ENCODE results near the gene DAW1. TPM values are rescaled to one million over a fixed set of nuclear protein-coding genes. Genes with fewer than 3 reads are reported as not detected.

DAW1 gene
- total and polyA plus RNA-seq, 2 experiments from 2014 or later: 0.81 to 2.1 TPM

- Histone ChIP-seq H3K9me2 (ENCODE audit: insufficient read depth) (no peaks in the 10 kb centered on the region), H3K79me2 (ENCODE audit: insufficient read depth) (no peaks in the 10 kb centered on the region), H3K4me2 (ENCODE audit: unreplicated experiment) (no peak overlapping the region), H3K36me3 (ENCODE audit: low read depth) (no peaks in the 10 kb centered on the region), H3K27ac (no peak overlapping the region), H4K20me1 (ENCODE audit: insufficient read depth) (no peaks in the 10 kb centered on the region), H2AFZ (peak overlapping the region; percentile 52; the same call in 1 of the 2 replicates), H3K4me3 (no peak overlapping the region), H3K27me3 (replicated peaks; ENCODE audit: insufficient read depth) (no peaks in the 10 kb centered on the region), H3K4me1 (ENCODE audit: insufficient read depth) (no peaks in the 10 kb centered on the region), H3K9ac (no peak overlapping the region), H3F3A (ENCODE audit: insufficient read depth) (no peaks in the 10 kb centered on the region), H3K9me3 (ENCODE audit: low read depth) (no peaks in the 10 kb centered on the region)
- no peak for DNase-seq
- WGBS, 2 experiments (ENCODE audit: low coverage in 1 of 2, low lambda C conversion rate in 2 of 2, missing lambda C conversion rate in 2 of 2): 31% methylated on average over 10 of the region's 10 CpGs
- no peak for TF ChIP-seq EZH2phosphoT487 (IDR thresholded peaks at IDR 0.05; ENCODE audit: insufficient read depth, low read depth)
- TF ChIP-seq EZH2 (IDR thresholded peaks at IDR 0.05; ENCODE audit: insufficient read depth, poor library complexity, severe bottlenecking): no peak
- in situ Hi-C loops (cut with MboI): no loop called here
Observed at GRCh38 chr2:227826019-227826521, 45.4 kb upstream of the DAW1 start.

GRCh38 chr2:227826563-227826962, 44.9 kb upstream of the DAW1 start:
- no peaks in the 10 kb centered on the region for H3K9me2 ChIP-seq (ENCODE audit: insufficient read depth)
- in situ Hi-C loops (cut with MboI): no loop called here
- TF ChIP-seq EZH2 (IDR thresholded peaks at IDR 0.05; ENCODE audit: insufficient read depth, poor library complexity, severe bottlenecking) (no peak), EZH2phosphoT487 (IDR thresholded peaks at IDR 0.05; ENCODE audit: insufficient read depth, low read depth) (no peak)
- no peaks in the 10 kb centered on the region for H4K20me1 ChIP-seq (ENCODE audit: insufficient read depth)
- DNase-seq: no peak
- H2AFZ ChIP-seq: 0 out of 2 replicates have a peak overlapping the region, but pooled peaks have one; percentile 52
- H3K36me3 ChIP-seq (ENCODE audit: low read depth): no peaks in the 10 kb centered on the region
- no peak overlapping the region for H3K4me2 ChIP-seq (ENCODE audit: unreplicated experiment)
- no peak overlapping the region for H3K4me3 ChIP-seq
- H3F3A ChIP-seq (ENCODE audit: insufficient read depth): no peaks in the 10 kb centered on the region
- H3K9ac ChIP-seq: no peak overlapping the region
- H3K27me3 ChIP-seq (replicated peaks; ENCODE audit: insufficient read depth): no peaks in the 10 kb centered on the region
- WGBS, 2 experiments (ENCODE audit: low coverage in 1 of 2, low lambda C conversion rate in 2 of 2, missing lambda C conversion rate in 2 of 2): 51 to 52% methylated on average over 2 of the region's 2 CpGs
- no peaks in the 10 kb centered on the region for H3K79me2 ChIP-seq (ENCODE audit: insufficient read depth)
- no peak overlapping the region for H3K27ac ChIP-seq
- H3K9me3 ChIP-seq (ENCODE audit: low read depth): no peaks in the 10 kb centered on the region
- H3K4me1 ChIP-seq (ENCODE audit: insufficient read depth): no peaks in the 10 kb centered on the region

GRCh38 chr2:227827143-227827542, 44.3 kb upstream of the DAW1 start:
- H3K9me2 ChIP-seq (ENCODE audit: insufficient read depth): no peaks in the 10 kb centered on the region
- no peaks in the 10 kb centered on the region for H3K9me3 ChIP-seq (ENCODE audit: low read depth)
- no peak overlapping the region for H2AFZ ChIP-seq
- H3K27ac ChIP-seq: no peak overlapping the region
- no peaks in the 10 kb centered on the region for H3K27me3 ChIP-seq (replicated peaks; ENCODE audit: insufficient read depth)
- H3K4me3 ChIP-seq: no peak overlapping the region
- H3F3A ChIP-seq (ENCODE audit: insufficient read depth): no peaks in the 10 kb centered on the region
- no peak for TF ChIP-seq EZH2phosphoT487 (IDR thresholded peaks at IDR 0.05; ENCODE audit: insufficient read depth, low read depth)
- no peak for TF ChIP-seq EZH2 (IDR thresholded peaks at IDR 0.05; ENCODE audit: insufficient read depth, poor library complexity, severe bottlenecking)
- H3K4me1 ChIP-seq (ENCODE audit: insufficient read depth): no peaks in the 10 kb centered on the region
- no peak overlapping the region for H3K4me2 ChIP-seq (ENCODE audit: unreplicated experiment)
- H4K20me1 ChIP-seq (ENCODE audit: insufficient read depth): no peaks in the 10 kb centered on the region
- WGBS, 2 experiments (ENCODE audit: low coverage in 1 of 2, low lambda C conversion rate in 2 of 2, missing lambda C conversion rate in 2 of 2): 96% methylated on average over 7 of the region's 7 CpGs
- no peaks in the 10 kb centered on the region for H3K79me2 ChIP-seq (ENCODE audit: insufficient read depth)
- in situ Hi-C loops (cut with MboI): no loop called here
- no peak overlapping the region for H3K9ac ChIP-seq
- DNase-seq: no peak
- H3K36me3 ChIP-seq (ENCODE audit: low read depth): no peaks in the 10 kb centered on the region

GRCh38 chr2:227828477-227828912, 42.9 kb upstream of the DAW1 start:
- Histone ChIP-seq H3K4me2 (ENCODE audit: unreplicated experiment) (no peak overlapping the region), H3K4me1 (ENCODE audit: insufficient read depth) (no peaks in the 10 kb centered on the region), H3K9me2 (ENCODE audit: insufficient read depth) (no peaks in the 10 kb centered on the region), H4K20me1 (ENCODE audit: insufficient read depth) (no peaks in the 10 kb centered on the region), H3F3A (ENCODE audit: insufficient read depth) (no peaks in the 10 kb centered on the region), H3K9me3 (ENCODE audit: low read depth) (no peaks in the 10 kb centered on the region), H3K27ac (no peak overlapping the region), H3K4me3 (no peak overlapping the region), H3K36me3 (ENCODE audit: low read depth) (no peaks in the 10 kb centered on the region), H2AFZ (no peak overlapping the region), H3K79me2 (ENCODE audit: insufficient read depth) (no peaks in the 10 kb centered on the region), H3K27me3 (replicated peaks; ENCODE audit: insufficient read depth) (no peaks in the 10 kb centered on the region), H3K9ac (no peak overlapping the region)
- in situ Hi-C loops (cut with MboI): no loop called here
- DNase-seq: no peak
- TF ChIP-seq EZH2 (IDR thresholded peaks at IDR 0.05; ENCODE audit: insufficient read depth, poor library complexity, severe bottlenecking): no peak
- no peak for TF ChIP-seq EZH2phosphoT487 (IDR thresholded peaks at IDR 0.05; ENCODE audit: insufficient read depth, low read depth)

GRCh38 chr2:227829337-227829736, 42.1 kb upstream of the DAW1 start:
- Histone ChIP-seq H3K79me2 (ENCODE audit: insufficient read depth) (no peaks in the 10 kb centered on the region), H3K4me2 (ENCODE audit: unreplicated experiment) (no peak overlapping the region), H3K9me2 (ENCODE audit: insufficient read depth) (no peaks in the 10 kb centered on the region), H3K27ac (no peak overlapping the region), H3K27me3 (replicated peaks; ENCODE audit: insufficient read depth) (no peaks in the 10 kb centered on the region), H3K36me3 (ENCODE audit: low read depth) (no peaks in the 10 kb centered on the region), H3K4me3 (no peak overlapping the region), H4K20me1 (ENCODE audit: insufficient read depth) (no peaks in the 10 kb centered on the region), H2AFZ (no peak overlapping the region), H3F3A (ENCODE audit: insufficient read depth) (no peaks in the 10 kb centered on the region), H3K9ac (no peak overlapping the region), H3K9me3 (ENCODE audit: low read depth) (no peaks in the 10 kb centered on the region), H3K4me1 (ENCODE audit: insufficient read depth) (no peaks in the 10 kb centered on the region)
- 90 to 92% methylated on average over 2 of the region's 2 CpGs for WGBS, 2 experiments (ENCODE audit: low coverage in 1 of 2, low lambda C conversion rate in 2 of 2, missing lambda C conversion rate in 2 of 2)
- no peak for TF ChIP-seq EZH2phosphoT487 (IDR thresholded peaks at IDR 0.05; ENCODE audit: insufficient read depth, low read depth)
- TF ChIP-seq EZH2 (IDR thresholded peaks at IDR 0.05; ENCODE audit: insufficient read depth, poor library complexity, severe bottlenecking): no peak
- in situ Hi-C loops (cut with MboI): no loop called here
- no peak for DNase-seq

All from GM23248 (cell line).